GM19238 (cell line): ENCODE data around the gene GP2.
"Not testable (repeated sequence)": the region's sequence is repeated elsewhere in the genome, so short reads cannot be mapped to it uniquely, and the experiment has no call there.

Source experiments
- DNase-seq: peaks from one replicate; pipeline ENCODE4 v3.0.0; 2011; ENCODE audit warnings: low spot score; ENCODE audit not compliant: insufficient read length

Gene GP2

DNA sequence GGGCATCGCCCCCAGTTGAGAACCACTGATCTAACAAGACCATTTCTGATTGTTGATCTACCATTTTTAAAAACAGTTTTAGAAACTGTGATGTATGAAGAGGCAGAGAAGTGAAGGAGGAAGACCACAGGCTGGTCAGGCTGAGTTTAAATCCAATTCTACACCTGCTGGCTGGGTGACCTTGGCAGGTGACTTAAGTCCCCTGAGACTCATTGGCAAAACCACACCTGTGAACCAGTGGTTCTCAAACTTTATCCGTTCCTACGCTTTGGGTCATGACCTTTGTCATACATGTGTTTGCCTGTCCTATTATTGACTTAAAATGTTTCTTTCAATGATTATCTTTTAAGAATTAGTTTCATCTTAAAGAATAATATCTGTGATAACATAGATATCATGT, 2.3 kb downstream of the GP2 start:
- DNase-seq, result no peak

DNA sequence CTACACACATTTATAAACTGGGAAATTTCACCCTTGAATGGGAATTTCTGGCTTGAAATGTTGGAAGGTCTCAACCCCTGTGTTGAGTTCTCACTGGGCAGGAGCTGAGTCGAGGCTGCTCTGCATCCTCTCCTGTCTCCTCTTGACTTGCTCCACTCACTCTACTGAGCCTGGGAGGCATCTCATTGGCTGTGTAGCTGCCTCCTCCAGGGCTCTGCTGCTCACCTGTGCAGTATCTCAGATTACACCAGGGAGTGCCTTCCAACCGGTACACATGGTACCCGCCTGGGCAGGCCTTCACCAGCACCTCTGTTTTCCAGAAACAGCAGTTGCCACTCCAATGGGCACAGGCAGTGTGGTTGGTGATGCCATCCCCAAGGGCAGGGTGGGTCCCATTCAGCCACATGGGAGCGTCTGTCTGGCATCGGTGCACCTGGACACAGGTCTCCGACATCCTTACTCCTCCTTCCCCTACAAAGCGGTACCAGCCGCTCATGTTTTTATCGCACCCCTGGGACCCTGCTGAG, 3.7 kb downstream of the GP2 start:
- DNase-seq, result no peak

- no peak for DNase-seq
These were observed 4.6 kb downstream of the GP2 start for GRCh38 chr16:20322696-20323095.

DNA sequence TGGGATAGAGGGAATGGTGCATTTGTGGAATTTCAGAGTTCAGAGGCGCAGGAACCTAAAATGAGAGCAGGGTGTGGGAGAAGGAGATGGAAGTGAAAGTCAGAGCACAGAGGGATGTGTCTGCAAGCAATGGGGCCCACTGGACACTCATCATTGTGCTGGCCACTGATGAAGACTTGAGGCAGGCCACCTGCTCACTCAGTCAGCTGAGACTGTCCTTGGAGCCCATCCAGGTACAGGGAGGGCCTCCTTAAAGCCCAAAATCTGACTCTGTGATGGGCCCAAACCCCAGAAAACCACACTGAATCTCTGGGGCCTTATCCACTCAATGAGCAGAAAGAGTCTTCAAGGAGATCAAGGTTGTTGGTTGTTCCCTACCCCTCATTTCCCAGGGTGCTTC, 5.6 kb downstream of the GP2 start:
- DNase-seq, result no peak

DNA sequence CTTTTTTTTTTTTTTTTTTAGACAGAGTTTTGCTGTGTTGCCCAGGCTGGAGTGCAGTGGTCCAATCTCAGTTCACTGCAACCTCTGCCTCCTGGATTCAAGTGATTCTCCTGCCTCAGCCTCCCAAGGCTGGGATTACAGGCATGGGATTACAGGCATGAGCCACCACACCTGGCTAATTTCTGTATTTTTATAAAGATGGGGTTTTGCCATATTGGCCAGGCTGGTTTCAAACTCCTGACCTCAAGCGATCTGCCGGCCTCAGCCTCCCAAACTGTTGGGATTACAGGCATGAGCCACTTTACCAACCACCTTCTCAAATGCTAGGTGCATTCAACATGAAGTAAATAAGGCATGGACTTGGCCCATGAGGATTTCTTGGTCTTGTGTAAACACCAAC, 6.3 kb downstream of the GP2 start:
- DNase-seq, result not testable (repeated sequence)

GRCh38 chr16:20320592-20320991, 6.7 kb downstream of the GP2 start:
- no peak for DNase-seq

GRCh38 chr16:20320178-20320577, 7.1 kb downstream of the GP2 start:
- DNase-seq, result no peak

GRCh38 chr16:20319406-20319805, 7.9 kb downstream of the GP2 start:
- no peak for DNase-seq

GRCh38 chr16:20318437-20318836, 8.9 kb downstream of the GP2 start:
- DNase-seq, result no peak

DNA sequence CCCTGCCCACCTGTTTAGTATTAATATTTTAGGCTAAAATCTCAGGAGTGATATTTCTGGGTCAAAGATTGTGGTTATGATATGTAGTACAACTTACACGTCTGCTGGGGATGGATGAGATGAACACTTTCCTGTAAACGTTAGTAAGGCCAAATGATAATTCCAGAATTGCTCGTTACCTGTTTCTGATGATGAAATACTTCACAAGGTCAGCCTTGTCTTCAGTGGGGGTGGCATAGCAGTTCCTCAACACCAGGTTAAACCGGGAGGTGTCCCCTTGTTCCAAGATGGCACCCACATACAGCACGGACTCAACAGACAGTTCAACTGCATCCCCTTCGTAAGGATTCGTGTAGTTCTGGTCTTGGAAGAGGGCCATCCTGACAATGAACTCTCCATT, 9.3 kb downstream of the GP2 start:
- DNase-seq, result no peak

DNA sequence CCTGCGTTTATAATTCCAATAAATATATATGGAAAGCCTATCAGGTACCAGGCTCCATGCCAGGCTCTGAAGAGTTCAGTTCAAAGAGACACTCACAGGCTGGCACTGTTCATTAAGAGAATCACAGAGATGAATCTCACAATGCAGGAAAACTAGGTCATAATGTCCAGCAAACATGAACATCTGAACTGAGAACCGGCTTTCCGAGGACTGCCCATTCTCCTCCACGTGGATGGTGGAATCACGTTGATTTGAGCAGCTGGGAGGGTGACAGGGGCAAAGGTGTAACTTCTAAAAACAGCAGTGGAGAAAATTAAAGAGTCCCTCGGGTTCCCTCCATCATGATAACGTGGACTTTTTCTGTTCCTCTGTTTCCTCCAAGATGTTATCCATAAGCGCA, 10.2 kb downstream of the GP2 start:
- no peak for DNase-seq

DNA sequence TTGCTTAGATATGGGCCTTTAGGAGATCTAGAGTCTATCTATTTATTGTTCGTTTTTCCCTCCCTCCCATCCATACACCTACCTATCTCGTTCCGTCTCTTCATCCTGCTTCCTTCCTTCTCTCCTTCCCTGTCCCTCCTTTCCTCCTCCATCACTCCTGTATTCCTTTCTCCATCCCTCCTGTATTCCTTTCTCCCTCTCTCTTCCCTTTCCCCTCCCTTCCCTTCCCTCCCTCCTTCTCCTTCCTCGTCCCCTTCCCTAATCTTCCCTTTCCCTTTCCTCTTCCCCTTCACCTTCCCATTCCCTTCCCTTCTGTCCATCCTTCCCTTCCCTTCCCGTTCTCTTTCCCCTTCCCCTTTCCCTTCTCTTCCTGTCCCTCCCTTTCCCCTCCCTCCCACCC, 10.6 kb downstream of the GP2 start:
- no peak for DNase-seq

DNA sequence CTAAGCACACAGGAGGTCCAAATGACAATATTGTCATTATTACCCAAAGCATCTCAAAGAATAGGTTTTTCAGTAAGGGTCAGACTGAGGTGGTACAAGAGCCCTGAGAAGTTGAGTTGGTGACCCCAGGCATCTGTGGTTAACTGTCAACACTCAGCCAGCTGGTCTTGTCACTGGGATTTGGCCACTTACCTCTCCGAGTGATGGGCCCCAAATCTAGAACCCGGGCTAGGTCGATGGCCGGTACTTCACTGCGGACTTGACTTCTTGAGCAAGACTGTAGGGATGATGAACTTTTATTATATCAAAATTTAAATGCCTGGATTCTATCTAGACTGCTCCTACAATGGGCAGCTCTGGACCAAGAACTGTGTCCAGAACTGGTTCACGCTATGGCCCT, 11.5 kb downstream of the GP2 start:
- no peak for DNase-seq

- DNase-seq, result no peak
These were observed 12.7 kb downstream of the GP2 start for GRCh38 chr16:20314575-20314974.

DNA sequence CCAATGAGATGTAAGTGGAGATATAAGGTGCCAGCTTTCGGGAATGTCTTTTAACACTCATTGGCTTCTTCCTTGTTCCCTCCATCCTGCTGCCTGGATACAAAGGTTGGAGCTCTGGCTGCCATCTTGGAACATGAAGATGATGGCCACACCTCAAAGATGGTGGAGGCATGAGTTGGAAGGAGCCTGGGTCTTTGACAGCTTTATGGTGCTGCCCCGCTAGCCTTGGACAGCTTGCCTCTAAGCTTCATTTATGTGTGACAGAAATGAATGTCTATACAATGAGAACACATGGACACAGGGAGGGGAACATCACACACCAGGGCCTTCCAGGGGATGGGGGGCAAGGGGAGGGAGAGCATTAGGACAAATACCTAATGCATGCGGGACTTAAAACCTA, 13.6 kb downstream of the GP2 start:
- DNase-seq, result no peak

GRCh38 chr16:20312536-20313095, 14.7 kb downstream of the GP2 start:
- not testable (repeated sequence) for DNase-seq

DNA sequence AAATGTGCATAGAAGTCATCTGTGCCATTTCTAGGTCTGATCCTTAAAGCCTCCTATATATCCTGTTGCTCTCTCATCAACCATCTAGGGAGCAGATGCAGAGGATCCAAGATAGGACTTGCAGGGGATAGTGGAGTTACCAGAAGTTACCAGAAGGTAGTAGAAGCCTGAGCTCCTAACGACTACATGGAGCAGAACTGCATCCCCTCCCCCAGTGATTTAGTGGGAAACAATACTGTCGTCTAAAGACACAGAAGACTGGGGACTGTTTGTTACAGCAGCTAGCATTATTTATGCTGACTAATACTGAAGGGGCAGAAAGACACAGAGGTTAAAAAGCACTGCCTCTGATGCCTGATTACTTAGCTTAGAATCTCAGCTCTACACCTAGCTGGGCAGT, 15.8 kb downstream of the GP2 start:
- DNase-seq, result no peak

DNA sequence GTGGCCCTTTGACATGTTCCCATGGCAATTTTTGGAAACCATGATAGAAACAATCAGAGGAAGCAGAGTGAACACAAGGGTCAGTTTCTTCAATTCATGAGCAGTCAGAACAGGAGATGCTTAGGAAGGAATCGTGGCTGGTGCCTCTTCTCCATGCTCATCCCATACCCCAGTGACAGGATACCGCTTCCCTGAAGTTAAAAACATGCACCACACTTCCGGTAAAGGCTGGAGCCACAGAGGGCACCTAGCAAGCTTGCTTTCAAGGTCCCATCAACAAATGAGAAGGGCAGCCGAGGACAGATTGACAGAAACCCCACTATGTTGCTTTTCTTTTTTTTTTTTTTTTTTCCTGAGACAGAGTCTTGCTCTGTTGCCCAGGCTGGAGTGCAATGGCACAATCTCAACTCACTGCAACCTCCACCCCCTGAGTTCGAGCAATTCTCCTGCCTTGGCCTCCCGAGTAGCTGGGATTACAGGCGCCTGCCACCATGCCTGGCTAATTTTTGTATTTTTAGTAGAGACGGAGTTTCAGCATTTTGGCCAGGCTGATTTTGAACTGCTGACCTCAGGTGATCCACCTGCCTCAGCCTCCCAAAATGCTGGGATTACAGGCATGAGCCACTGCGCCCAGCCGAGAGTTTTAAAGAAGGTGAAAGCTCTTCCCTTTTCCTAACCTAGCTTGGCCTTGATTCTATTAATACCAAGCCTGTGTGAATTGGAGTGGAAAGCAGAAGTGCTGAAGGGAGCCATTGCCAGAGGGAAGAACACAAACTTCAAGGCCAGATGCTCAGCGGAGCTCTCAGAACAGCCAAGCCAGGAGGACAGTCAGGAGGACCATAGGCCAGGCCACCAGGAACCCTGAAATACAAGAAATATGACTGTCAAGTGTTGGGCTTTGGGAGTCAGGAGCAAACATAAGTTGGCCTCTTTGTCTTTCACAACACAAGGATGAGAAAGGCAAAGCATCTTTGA, 16.6 kb downstream of the GP2 start:
- DNase-seq, result no peak

DNA sequence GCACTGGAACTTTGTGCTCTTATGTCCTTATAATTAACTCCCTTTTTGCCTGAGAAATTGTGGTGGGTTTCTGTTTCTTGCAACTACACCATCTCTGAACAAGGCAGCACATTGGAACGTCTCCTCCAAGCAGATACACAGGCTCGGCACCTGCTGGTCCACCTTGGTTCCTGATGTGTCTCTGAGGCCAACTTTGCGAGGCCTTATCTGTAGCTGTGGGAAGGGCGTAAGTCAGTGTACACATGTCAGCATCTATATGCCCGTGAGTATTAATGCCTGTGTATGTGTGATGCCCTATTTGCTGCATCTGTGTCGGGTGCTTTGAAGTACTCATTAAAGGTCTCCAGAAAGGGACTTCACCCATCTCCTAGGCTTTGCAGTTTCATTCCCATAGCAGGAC, 17.5 kb downstream of the GP2 start:
- DNase-seq, result no peak

DNA sequence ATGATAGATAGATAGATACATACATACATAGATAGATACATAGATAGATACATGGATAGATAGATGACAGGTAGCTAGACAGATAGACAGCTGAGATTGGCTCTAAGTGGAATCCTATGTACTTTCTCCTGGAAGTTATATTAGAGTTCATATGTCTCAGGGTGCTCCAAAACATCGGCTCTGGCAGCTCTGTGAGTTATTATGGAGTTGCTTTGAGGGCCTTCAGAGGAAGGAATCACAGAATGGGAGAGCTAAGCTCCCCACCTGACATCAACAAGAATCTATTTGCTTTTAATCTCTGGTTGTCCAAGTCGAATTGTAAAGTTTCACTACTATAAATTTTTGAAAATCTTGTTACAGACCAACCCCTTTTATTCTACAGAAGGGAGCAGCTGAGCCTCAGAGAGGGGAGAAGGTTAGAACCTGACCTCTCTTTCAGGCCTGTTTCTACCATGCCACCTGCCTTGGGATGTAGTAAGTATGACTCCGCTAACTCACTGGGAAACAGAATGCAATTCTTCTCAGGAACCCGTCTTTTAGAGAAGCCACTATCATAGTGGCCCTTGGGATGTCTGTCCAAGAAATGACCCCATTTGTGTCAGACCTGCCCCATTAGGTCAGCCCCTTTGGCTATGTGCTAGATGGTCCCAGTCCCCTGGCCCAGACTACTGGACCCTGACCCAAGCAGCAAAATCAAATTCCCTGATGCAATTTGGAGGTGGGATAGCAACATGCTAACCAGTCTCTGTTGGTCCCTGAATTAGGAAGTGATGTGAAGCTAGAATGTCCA, 18.3 kb downstream of the GP2 start:
- no peak for DNase-seq

DNA sequence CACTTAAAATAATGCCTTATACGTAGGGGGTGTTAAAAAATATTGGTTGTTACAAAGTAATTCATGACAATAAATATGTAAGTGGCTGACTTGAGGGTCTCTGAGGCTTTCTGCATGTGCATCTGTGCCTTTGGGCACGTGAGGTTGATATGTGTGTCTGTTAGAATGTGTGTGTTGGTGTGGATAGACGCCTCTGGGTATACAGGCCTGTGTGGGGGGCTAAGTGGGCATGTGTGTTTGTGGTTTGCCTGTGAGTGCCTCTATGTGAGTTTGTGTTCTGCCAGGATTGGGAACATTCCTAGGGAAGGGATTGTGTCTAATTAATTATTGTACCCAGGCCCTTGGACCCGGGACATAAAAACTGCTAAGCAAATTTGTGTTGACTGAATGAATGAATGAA, 19.0 kb downstream of the GP2 start:
- DNase-seq, result no peak

DNA sequence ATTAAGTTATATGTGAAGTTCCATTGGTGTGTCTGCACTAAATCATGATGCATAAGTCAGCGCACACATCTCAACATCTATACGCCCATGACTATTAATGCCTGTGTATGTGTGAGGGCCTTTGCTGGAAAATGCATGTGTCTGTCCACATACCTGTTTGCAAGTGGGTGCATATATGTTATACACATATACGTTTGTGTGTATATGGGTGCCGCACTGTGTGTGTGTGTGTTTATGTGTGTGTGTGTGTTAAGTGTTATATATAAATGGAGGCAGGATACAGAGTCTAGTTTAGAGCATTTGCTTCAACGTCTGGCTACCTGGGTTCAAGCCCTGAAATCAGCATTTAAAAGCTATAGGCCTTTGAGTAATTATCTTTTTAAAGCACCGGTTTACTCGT, 19.5 kb downstream of the GP2 start:
- DNase-seq, result no peak
